NCI-H1048 (cell line): ENCODE data around the gene IQCH.
"Not testable (repeated sequence)": the region's sequence is repeated elsewhere in the genome, so short reads cannot be mapped to it uniquely, and the experiment has no call there.

ENCODE experiments used
- DNase-seq: peaks from one replicate; lab custom pipeline; 2025; lab: John Stamatoyannopoulos, UW

The IQCH gene

GRCh38 chr15:67246606-67247005 lies 8.0 kb upstream of the IQCH start:
- not testable (repeated sequence) for DNase-seq

- DNase-seq = no peak
Measured at GRCh38 chr15:67248011-67248505, 6.5 kb upstream of the IQCH start.

GRCh38 chr15:67249830-67250229 lies 4.8 kb upstream of the IQCH start:
- DNase-seq = no peak

GRCh38 chr15:67251318-67251717 lies 3.3 kb upstream of the IQCH start:
- DNase-seq = no peak

GRCh38 chr15:67253101-67253500 lies 1.5 kb upstream of the IQCH start:
- DNase-seq = no peak

GRCh38 chr15:67253549-67254237 lies 893 bp upstream of the IQCH start:
- DNase-seq = no peak

- DNase-seq = no peak
Measured at GRCh38 chr15:67256051-67256450, 1.5 kb downstream of the IQCH start.

- not testable (repeated sequence) for DNase-seq
Measured at GRCh38 chr15:67258412-67258811, 3.8 kb downstream of the IQCH start.

GRCh38 chr15:67259379-67259778 lies 4.8 kb downstream of the IQCH start:
- DNase-seq = no peak

- no peak for DNase-seq
Measured at GRCh38 chr15:67259806-67260205, 5.2 kb downstream of the IQCH start.

GRCh38 chr15:67266870-67267269 lies 12.3 kb downstream of the IQCH start:
- DNase-seq = no peak

GRCh38 chr15:67267440-67267839 lies 12.9 kb downstream of the IQCH start:
- no peak for DNase-seq

- DNase-seq = no peak
Measured at GRCh38 chr15:67267951-67268941, 13.7 kb downstream of the IQCH start.

GRCh38 chr15:67274236-67274635 lies 19.6 kb downstream of the IQCH start:
- no peak for DNase-seq

GRCh38 chr15:67276666-67277065 lies 22.1 kb downstream of the IQCH start:
- no peak for DNase-seq

- DNase-seq = no peak
Measured at GRCh38 chr15:67280217-67280616, 25.6 kb downstream of the IQCH start.

GRCh38 chr15:67281714-67282113 lies 27.1 kb downstream of the IQCH start:
- DNase-seq = no peak

- DNase-seq = not testable (repeated sequence)
Measured at GRCh38 chr15:67285625-67286024, 31.0 kb downstream of the IQCH start.

- DNase-seq = not testable (repeated sequence)
Measured at GRCh38 chr15:67286400-67286799, 31.8 kb downstream of the IQCH start.

GRCh38 chr15:67290319-67290718 lies 35.7 kb downstream of the IQCH start:
- DNase-seq = no peak

- DNase-seq = no peak
Measured at GRCh38 chr15:67296188-67296587, 41.6 kb downstream of the IQCH start.

GRCh38 chr15:67296684-67297083 lies 42.1 kb downstream of the IQCH start:
- DNase-seq = no peak
